Breast epithelium (tissue), 4 donors: ENCODE data around the gene CLK3. TPM values are rescaled to one million over a fixed set of nuclear protein-coding genes. Genes with fewer than 3 reads are reported as not detected.
A peak's percentile ranks its signal among the peaks of the same experiment; 100 is the strongest.

Experiments
- DNase-seq, 2 donors: peaks; one replicate each; pipeline ENCODE4 v3.0.0-alpha.2; 2019; ENCODE audit warnings: low spot score in 2 of 2
- H3K27ac ChIP-seq, 2 donors: fragments of 200-600 bp; sonication (generic) in 1 of 2; one replicate each; pipeline ENCODE4 v1.5.1; 2016 to 2019; ENCODE audit warnings: mild to moderate bottlenecking in 1 of 2
- H3K27me3 ChIP-seq, 2 donors: fragments of 200-600 bp; sonication (generic) in 1 of 2; one replicate each; pipeline versions ENCODE4 v1.5.1 to v1.6.0; 2017 to 2019; ENCODE audit warnings: control low read depth in 1 of 2, mild to moderate bottlenecking in 1 of 2
- H3K36me3 ChIP-seq: fragments of 200-600 bp; one replicate; pipeline ENCODE4 v1.5.1; 2019
- H3K4me1 ChIP-seq, 2 donors: fragments of 200-600 bp; sonication (generic); one replicate each; pipeline ENCODE4 v1.5.1; 2016 to 2019; ENCODE audit warnings: control low read depth in 1 of 2
- H3K4me3 ChIP-seq, 3 donors: fragments of 200-600 bp; sonication (generic); 1 replicate in 2 of 3; 2 replicates in 1 of 3; pipeline ENCODE4 v1.5.1; 2016 to 2019; ENCODE audit warnings: mild to moderate bottlenecking in 3 of 3, moderate library complexity in 2 of 3
- H3K9me3 ChIP-seq, 2 donors: fragments of 200-600 bp; sonication (generic) in 1 of 2; one replicate each; pipeline ENCODE4 v1.5.1; 2016 to 2019; ENCODE audit warnings: control low read depth in 1 of 2
- CTCF ChIP-seq, 3 donors: fragments of 450-650 bp; IDR thresholded peaks; one replicate each; pipeline ENCODE4 v1.5.1; 2016 to 2017; ENCODE audit warnings: antibody characterized with exemption in 3 of 3, mild to moderate bottlenecking in 3 of 3, moderate library complexity in 3 of 3
- POLR2A ChIP-seq: fragments of 450-650 bp; IDR thresholded peaks from one replicate; pipeline ENCODE4 v1.6.1; 2016; ENCODE audit warnings: antibody characterized with exemption, mild to moderate bottlenecking, moderate library complexity
- POLR2AphosphoS5 ChIP-seq, 3 donors: sonication (generic); formaldehyde crosslinking; IDR thresholded peaks; one replicate each; pipeline ENCODE4 v1.6.1; 2017; ENCODE audit warnings: antibody characterized with exemption in 3 of 3
- intact Hi-C: fragments of 100-400 bp; cut with DNase I; formaldehyde crosslinking; loops from one replicate; pipeline ENCODE4 v1.15.1; 2023; ENCODE audit warnings: low total_unique reads
- total RNA-seq, 3 donors: library from RNA; depleted of rRNA; stranded (reverse); fragments of >200 nt; gene quantifications; one replicate each; pipeline ENCODE4 v1.1.0, GENCODE V29; 2016

CLK3 gene
- total RNA-seq, 3 donors from 2014 or later, result 99.2 to 110 (median 101) TPM

DNA sequence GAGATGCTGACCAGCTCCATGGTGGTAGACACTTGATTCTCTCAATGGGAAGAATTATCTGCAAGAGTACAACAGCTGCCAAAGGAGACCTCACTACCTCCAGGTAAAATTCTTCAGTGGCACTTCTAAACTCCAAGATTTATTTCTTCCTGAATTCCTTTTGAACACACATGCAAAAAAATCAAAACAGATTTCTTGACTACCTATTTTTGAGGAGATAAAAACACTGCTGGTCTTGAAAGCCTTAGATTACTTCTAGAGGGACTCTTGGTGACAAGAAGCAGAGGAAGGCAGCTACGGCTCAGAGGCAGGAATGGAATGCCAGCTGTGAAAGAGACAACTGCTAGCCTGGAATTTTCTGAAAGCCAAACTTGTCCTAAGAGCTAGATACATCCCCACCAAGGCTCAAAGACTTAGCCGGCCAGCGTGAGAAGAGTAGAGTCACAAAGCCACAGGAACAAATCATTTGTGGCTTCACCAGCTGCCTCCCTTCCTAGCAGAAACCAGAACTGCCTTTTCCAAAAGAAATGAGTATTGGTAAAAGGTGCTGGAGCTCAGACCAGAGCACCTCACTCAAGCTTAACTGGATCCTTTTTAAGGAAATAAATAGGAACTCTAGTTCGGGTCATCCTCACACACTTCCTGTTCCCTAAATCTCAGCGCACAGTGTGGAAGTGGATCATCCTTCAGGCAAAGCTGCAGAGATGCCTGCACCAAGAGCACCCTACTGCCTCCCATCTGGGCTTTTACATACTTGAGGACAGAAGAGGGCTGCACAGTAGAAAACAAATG, 32.6 kb downstream of the CLK3 start:
- Histone ChIP-seq H3K27ac (no peak overlapping the region), H3K4me3 (no peak overlapping the region), H3K4me1 (peaks cover 0 to 6% of the 10 kb centered on the region in 2 donors), H3K9me3 (no peaks in the 10 kb centered on the region), H3K36me3 (no peaks in the 10 kb centered on the region), H3K27me3 (no peaks in the 10 kb centered on the region)
- no peak for DNase-seq
- TF ChIP-seq CTCF (IDR thresholded peaks at IDR 0.05) (no peak), POLR2A (no peak), POLR2AphosphoS5 (IDR thresholded peaks at IDR 0.05) (no peak)
- intact Hi-C loops, result no loop called here

DNA sequence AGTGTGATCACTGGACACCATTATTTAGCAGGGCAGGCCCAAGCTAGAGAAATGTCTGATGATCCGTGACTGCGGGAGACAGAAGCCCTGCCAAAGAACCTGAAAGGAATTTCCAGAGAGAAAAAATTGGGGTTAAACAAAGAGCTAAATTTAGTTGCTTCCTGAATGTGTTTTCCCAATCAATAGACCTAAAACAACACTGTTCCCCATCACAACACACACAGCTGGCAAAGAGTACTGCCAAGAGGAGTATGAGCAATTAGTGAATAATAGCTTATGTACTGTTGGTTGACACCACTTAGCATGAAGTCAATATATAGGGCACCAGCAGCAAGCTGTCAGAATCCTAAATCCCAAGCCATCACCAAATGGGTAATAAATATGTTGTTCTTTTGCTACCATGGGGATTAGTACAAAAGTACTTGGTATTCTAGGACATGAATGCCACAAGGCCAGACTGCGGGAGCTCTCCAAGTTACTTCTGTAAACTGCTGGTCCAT, 35.7 kb downstream of the CLK3 start:
- no peaks in the 10 kb centered on the region for H3K4me1 ChIP-seq
- DNase-seq, result no peak
- H3K9me3 ChIP-seq, result no peaks in the 10 kb centered on the region
- TF ChIP-seq CTCF (IDR thresholded peaks at IDR 0.05), result no peak
- TF ChIP-seq POLR2AphosphoS5 (IDR thresholded peaks at IDR 0.05), result no peak
- TF ChIP-seq POLR2A, result no peak
- peak overlapping the region; percentile 9 to 35 for H3K27ac ChIP-seq
- intact Hi-C loops, result no loop called here
- no peaks in the 10 kb centered on the region for H3K36me3 ChIP-seq
- H3K27me3 ChIP-seq, result no peaks in the 10 kb centered on the region
- H3K4me3 ChIP-seq, result no peak overlapping the region

- Histone ChIP-seq H3K27me3 (no peaks in the 10 kb centered on the region), H3K4me3 (no peak overlapping the region), H3K27ac (peak overlapping the region; percentile 38 to 40), H3K9me3 (no peaks in the 10 kb centered on the region), H3K4me1 (no peaks in the 10 kb centered on the region), H3K36me3 (no peaks in the 10 kb centered on the region)
- intact Hi-C loops, result no loop called here
- DNase-seq, result no peak
- TF ChIP-seq POLR2AphosphoS5 (IDR thresholded peaks at IDR 0.05) (no peak), CTCF (IDR thresholded peaks at IDR 0.05) (no peak), POLR2A (no peak)
Observed at GRCh38 chr15:74653426-74654102, 37.9 kb downstream of the CLK3 start.

DNA sequence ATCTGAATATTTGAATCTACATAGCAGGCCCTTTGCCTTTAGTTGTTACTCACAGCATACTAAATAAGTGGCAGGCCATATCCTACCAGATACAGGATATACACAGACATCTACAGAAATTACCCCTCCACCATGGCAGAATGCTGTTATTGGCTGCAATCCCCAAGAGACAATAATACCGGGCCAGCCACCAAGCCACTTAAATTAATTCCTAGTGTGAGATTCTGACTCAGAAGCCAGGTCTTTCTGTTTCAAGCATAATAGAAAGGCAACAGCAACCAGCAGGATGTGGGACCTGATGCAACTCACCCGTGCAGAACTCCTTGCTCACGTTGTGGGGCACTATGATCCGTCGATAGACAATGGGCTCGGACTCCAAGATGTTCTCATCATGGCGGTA, 39.8 kb downstream of the CLK3 start:
- intact Hi-C loops, result no loop called here
- no peak overlapping the region for H3K4me3 ChIP-seq
- no peaks in the 10 kb centered on the region for H3K36me3 ChIP-seq
- no peak overlapping the region for H3K27ac ChIP-seq
- no peaks in the 10 kb centered on the region for H3K9me3 ChIP-seq
- no peaks in the 10 kb centered on the region for H3K27me3 ChIP-seq
- no peaks in the 10 kb centered on the region for H3K4me1 ChIP-seq
- no peak for DNase-seq
- TF ChIP-seq CTCF (IDR thresholded peaks at IDR 0.05) (no peak), POLR2AphosphoS5 (IDR thresholded peaks at IDR 0.05) (no peak), POLR2A (no peak)

GRCh38 chr15:74656935-74657535, 41.4 kb downstream of the CLK3 start:
- Histone ChIP-seq H3K4me3 (no peak overlapping the region), H3K27me3 (no peaks in the 10 kb centered on the region), H3K9me3 (no peaks in the 10 kb centered on the region), H3K27ac (no peak overlapping the region), H3K4me1 (no peaks in the 10 kb centered on the region), H3K36me3 (no peaks in the 10 kb centered on the region)
- TF ChIP-seq POLR2A, result no peak
- no peak for TF ChIP-seq POLR2AphosphoS5 (IDR thresholded peaks at IDR 0.05)
- TF ChIP-seq CTCF (IDR thresholded peaks at IDR 0.05), result no peak
- intact Hi-C loops, result no loop called here
- no peak for DNase-seq
